Measurements from ENCODE around the gene PROSER2. TPM values are rescaled to one million over a fixed set of nuclear protein-coding genes. Genes with fewer than 3 reads are reported as not detected.
A peak's percentile ranks its signal among the peaks of the same experiment; 100 is the strongest.

Gene PROSER2
- total and polyA plus RNA-seq, 2 of the 13 experiments (the other 11 are each of a cell fraction or from before 2014, with no cell fraction given) = 6.9 to 7.7 TPM

DNA sequence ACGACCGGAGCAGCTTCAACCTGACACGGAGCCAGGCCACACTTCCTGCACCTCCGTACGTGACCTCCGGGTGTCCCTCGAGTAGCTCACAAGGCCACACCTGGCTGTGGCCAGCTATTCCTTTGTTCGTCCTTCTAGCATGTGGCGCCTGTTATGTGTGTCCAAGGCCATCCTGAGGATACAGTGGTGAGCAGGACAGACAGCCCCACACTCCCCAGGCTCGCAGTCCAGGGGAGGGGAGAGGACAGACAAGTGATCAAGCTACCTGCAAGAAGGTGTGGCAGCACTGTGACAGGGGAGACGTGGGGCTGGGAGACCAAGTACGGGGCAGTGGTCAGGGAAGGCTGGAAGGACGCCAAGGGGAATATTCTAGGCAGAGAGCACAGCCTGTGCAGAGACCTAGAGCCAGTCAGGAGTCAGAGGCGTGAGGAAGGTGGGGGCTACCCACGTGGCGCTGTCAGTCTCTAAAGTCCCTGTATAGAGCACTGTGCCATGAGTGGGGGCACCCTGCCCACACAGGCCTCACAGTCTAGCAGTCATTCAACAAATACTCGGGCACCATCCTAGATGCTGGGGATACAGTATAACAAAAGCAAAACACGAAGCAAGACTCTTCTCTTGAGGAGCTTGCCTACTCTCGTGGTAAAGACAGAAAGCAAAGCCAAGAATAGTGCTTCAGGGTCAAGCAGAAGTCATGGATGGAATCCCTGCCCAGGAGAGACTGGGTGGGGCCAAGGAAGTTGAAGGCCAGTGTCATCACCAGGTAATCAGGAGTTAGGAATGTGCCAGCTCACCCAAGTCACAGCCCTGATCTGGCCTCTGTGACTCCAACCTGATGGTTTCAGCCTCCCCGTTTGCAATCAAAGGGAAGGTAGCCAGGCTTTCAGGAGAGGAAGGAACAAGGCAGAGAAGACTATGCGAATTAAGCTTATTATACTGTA lies 58.6 kb downstream of the PROSER2 start (continued):
- no peak for TF ChIP-seq TIGD3 (CRISPR knock-in tag; IDR thresholded peaks at IDR 0.05; ENCODE audit: borderline replicate concordance)
- 0 out of 2 replicates have a peak, but pooled peaks have one; percentile 36 for TF ChIP-seq BORCS8-MEF2B (CRISPR knock-in tag; IDR thresholded peaks at IDR 0.05)
- TF ChIP-seq KDM2A (CRISPR knock-in tag; IDR thresholded peaks at IDR 0.05; ENCODE audit: borderline replicate concordance, low read depth) = peak; percentile 53; the same call in 1 of the 2 replicates
- no peak for TF ChIP-seq CC2D1A (CRISPR knock-in tag; IDR thresholded peaks at IDR 0.05)
- no peak for TF ChIP-seq SETDB1 (CRISPR knock-in tag; IDR thresholded peaks at IDR 0.05; ENCODE audit: borderline replicate concordance)
- no peak for TF ChIP-seq CCDC6 (CRISPR knock-in tag; IDR thresholded peaks at IDR 0.05)
- TF ChIP-seq, protein P1, sequence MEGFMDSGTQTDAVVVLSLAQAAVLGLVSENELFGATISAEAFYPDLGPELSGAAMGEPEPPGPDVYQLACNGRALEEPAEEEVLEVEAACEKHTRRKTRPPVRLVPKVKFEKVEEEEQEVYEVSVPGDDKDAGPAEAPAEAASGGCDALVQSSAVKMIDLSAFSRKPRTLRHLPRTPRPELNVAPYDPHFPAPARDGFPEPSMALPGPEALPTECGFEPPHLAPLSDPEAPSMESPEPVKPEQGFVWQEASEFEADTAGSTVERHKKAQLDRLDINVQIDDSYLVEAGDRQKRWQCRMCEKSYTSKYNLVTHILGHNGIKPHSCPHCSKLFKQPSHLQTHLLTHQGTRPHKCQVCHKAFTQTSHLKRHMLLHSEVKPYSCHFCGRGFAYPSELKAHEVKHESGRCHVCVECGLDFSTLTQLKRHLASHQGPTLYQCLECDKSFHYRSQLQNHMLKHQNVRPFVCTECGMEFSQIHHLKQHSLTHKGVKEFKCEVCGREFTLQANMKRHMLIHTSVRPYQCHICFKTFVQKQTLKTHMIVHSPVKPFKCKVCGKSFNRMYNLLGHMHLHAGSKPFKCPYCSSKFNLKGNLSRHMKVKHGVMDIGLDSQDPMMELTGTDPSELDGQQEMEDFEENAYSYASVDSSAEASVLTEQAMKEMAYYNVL (CRISPR knock-in tag; IDR thresholded peaks at IDR 0.05; ENCODE audit: borderline replicate concordance) = peak; percentile 78
- TF ChIP-seq TBX3 (IDR thresholded peaks at IDR 0.05; ENCODE audit: borderline replicate concordance) = no peak
- TF ChIP-seq TFDP2 (CRISPR knock-in tag; IDR thresholded peaks at IDR 0.05) = peak; percentile 39; the same call in 1 of the 2 replicates
- TF ChIP-seq ZNF431 (CRISPR knock-in tag; IDR thresholded peaks at IDR 0.05; ENCODE audit: borderline replicate concordance, low read depth) = no peak
- TF ChIP-seq RNF2 (conservative IDR thresholded peaks at IDR 0.05; ENCODE audit: low read depth) = no peak
- TF ChIP-seq KIAA2018 (CRISPR knock-in tag; IDR thresholded peaks at IDR 0.05; ENCODE audit: borderline replicate concordance) = no peak
- no peak for TF ChIP-seq ADNP (CRISPR knock-in tag; IDR thresholded peaks at IDR 0.05)
- 0 out of 2 replicates have a peak, but pooled peaks have one; percentile 23 for TF ChIP-seq MIER2 (CRISPR knock-in tag; IDR thresholded peaks at IDR 0.05)
- TF ChIP-seq FOSL1 (CRISPR knock-in tag; IDR thresholded peaks at IDR 0.05; ENCODE audit: borderline replicate concordance) = no peak

All from HepG2 (cell line).